ENCODE data around the gene PKP3.

- no peak for TF ChIP-seq CTCF (IDR thresholded peaks at IDR 0.05)
- no peak for TF ChIP-seq POLR2A (IDR thresholded peaks at IDR 0.05)
- no peak for TF ChIP-seq EP300 (IDR thresholded peaks at IDR 0.05)
Observed at GRCh38 chr11:387193-387793, 6.7 kb upstream of the PKP3 start.
